HUES64 (cell line): ENCODE results near the gene PGM1.

Experiments used
- H3K27ac ChIP-seq: 2 replicates; pipeline ENCODE4 v1.7.0; 2013; ENCODE audit warnings: low read depth, low read length, inconsistent platforms
- H3K27me3 ChIP-seq: 2 replicates; pipeline ENCODE4 v1.6.1; 2013; ENCODE audit warnings: mild to moderate bottlenecking, low read length; ENCODE audit not compliant: insufficient read depth
- H3K36me3 ChIP-seq: 2 replicates; pipeline ENCODE4 v1.6.1; 2013; ENCODE audit warnings: mild to moderate bottlenecking, low read length; ENCODE audit not compliant: insufficient read depth
- H3K4me1 ChIP-seq: 2 replicates; pipeline ENCODE4 v1.6.1; 2013; ENCODE audit warnings: mild to moderate bottlenecking, low read length, moderate library complexity; ENCODE audit not compliant: insufficient read depth
- H3K4me3 ChIP-seq: 2 replicates; pipeline ENCODE4 v1.5.1; 2013; ENCODE audit warnings: mild to moderate bottlenecking, low read length, moderate library complexity
- H3K9ac ChIP-seq: 2 replicates; pipeline ENCODE4 v1.6.1; 2013; ENCODE audit warnings: mild to moderate bottlenecking, low read depth, low read length
- H3K9me3 ChIP-seq: 2 replicates; pipeline ENCODE4 v1.6.1; 2013; ENCODE audit warnings: low read depth, low read length; ENCODE audit not compliant: insufficient read depth
- WGBS: fragments of 150-250, 120-280 bp; methylation state at CpG from one replicate; pipeline ENCODE4 v1.1.7; 2013; ENCODE audit warnings: missing lambda C conversion rate; 5-methylcytosine and 5-hydroxymethylcytosine counted together

PGM1 gene

GRCh38 chr1:63601463-63601862 is 8.3 kb downstream of the PGM1 start:
- Histone ChIP-seq H3K27me3 (no peaks in the 10 kb centered on the region), H3K4me1 (peaks cover 13% of the 10 kb centered on the region), H3K4me3 (no peak overlapping the region), H3K9ac (no peak overlapping the region), H3K27ac (no peak overlapping the region), H3K36me3 (no peaks in the 10 kb centered on the region), H3K9me3 (no peaks in the 10 kb centered on the region)
- WGBS = 70% methylated on average over 4 of the region's 4 CpGs

GRCh38 chr1:63601912-63602311 is 8.7 kb downstream of the PGM1 start:
- Histone ChIP-seq H3K27me3 (no peaks in the 10 kb centered on the region), H3K27ac (no peak overlapping the region), H3K4me1 (peaks cover 13% of the 10 kb centered on the region), H3K4me3 (no peak overlapping the region), H3K9me3 (no peaks in the 10 kb centered on the region), H3K36me3 (no peaks in the 10 kb centered on the region), H3K9ac (no peak overlapping the region)
- 100% methylated on average over 1 of the region's 1 CpG for WGBS

GRCh38 chr1:63602629-63603028 is 9.4 kb downstream of the PGM1 start:
- H3K27ac ChIP-seq = no peak overlapping the region
- WGBS = 81% methylated on average over 5 of the region's 5 CpGs
- H3K36me3 ChIP-seq = no peaks in the 10 kb centered on the region
- no peak overlapping the region for H3K4me3 ChIP-seq
- H3K4me1 ChIP-seq = peaks cover 13% of the 10 kb centered on the region
- H3K9ac ChIP-seq = no peak overlapping the region
- no peaks in the 10 kb centered on the region for H3K27me3 ChIP-seq
- no peaks in the 10 kb centered on the region for H3K9me3 ChIP-seq

GRCh38 chr1:63603810-63604209 is 10.6 kb downstream of the PGM1 start:
- H3K9ac ChIP-seq = no peak overlapping the region
- WGBS = 97% methylated on average over 3 of the region's 3 CpGs
- peaks cover 13% of the 10 kb centered on the region for H3K4me1 ChIP-seq
- H3K4me3 ChIP-seq = no peak overlapping the region
- no peaks in the 10 kb centered on the region for H3K9me3 ChIP-seq
- no peak overlapping the region for H3K27ac ChIP-seq
- H3K36me3 ChIP-seq = no peaks in the 10 kb centered on the region
- H3K27me3 ChIP-seq = no peaks in the 10 kb centered on the region

GRCh38 chr1:63607322-63607721 is 14.1 kb downstream of the PGM1 start:
- Histone ChIP-seq H3K4me1 (peaks cover 9% of the 10 kb centered on the region; the same call in 1 of the 2 replicates), H3K9ac (no peak overlapping the region), H3K36me3 (no peaks in the 10 kb centered on the region), H3K9me3 (no peaks in the 10 kb centered on the region), H3K4me3 (no peak overlapping the region), H3K27ac (no peak overlapping the region), H3K27me3 (no peaks in the 10 kb centered on the region)
- 96% methylated on average over 7 of the region's 7 CpGs for WGBS

- Histone ChIP-seq H3K4me1 (peaks cover 27% of the 10 kb centered on the region), H3K4me3 (no peak overlapping the region), H3K36me3 (no peaks in the 10 kb centered on the region), H3K9ac (no peak overlapping the region), H3K27me3 (no peaks in the 10 kb centered on the region), H3K27ac (no peak overlapping the region), H3K9me3 (no peaks in the 10 kb centered on the region)
- 55% methylated on average over 3 of the region's 3 CpGs for WGBS
These were observed 18.0 kb downstream of the PGM1 start for GRCh38 chr1:63611231-63611630.

- Histone ChIP-seq H3K9ac (no peak overlapping the region), H3K9me3 (no peaks in the 10 kb centered on the region), H3K27ac (no peak overlapping the region), H3K4me1 (peaks cover 31% of the 10 kb centered on the region), H3K36me3 (no peaks in the 10 kb centered on the region), H3K27me3 (no peaks in the 10 kb centered on the region), H3K4me3 (no peak overlapping the region)
- 83% methylated on average over 4 of the region's 4 CpGs for WGBS
These were observed 19.4 kb downstream of the PGM1 start for GRCh38 chr1:63612564-63612963.

GRCh38 chr1:63612971-63613370 is 19.8 kb downstream of the PGM1 start:
- H3K4me3 ChIP-seq = no peak overlapping the region
- no peaks in the 10 kb centered on the region for H3K9me3 ChIP-seq
- H3K36me3 ChIP-seq = no peaks in the 10 kb centered on the region
- H3K27me3 ChIP-seq = no peaks in the 10 kb centered on the region
- peaks cover 31% of the 10 kb centered on the region for H3K4me1 ChIP-seq
- no peak overlapping the region for H3K9ac ChIP-seq
- no peak overlapping the region for H3K27ac ChIP-seq

GRCh38 chr1:63615768-63616420 is 22.7 kb downstream of the PGM1 start:
- Histone ChIP-seq H3K9me3 (no peaks in the 10 kb centered on the region), H3K4me1 (peaks cover 27% of the 10 kb centered on the region), H3K9ac (no peak overlapping the region), H3K36me3 (no peaks in the 10 kb centered on the region), H3K4me3 (no peak overlapping the region), H3K27me3 (no peaks in the 10 kb centered on the region), H3K27ac (no peak overlapping the region)
- WGBS = 43% methylated on average over 6 of the region's 6 CpGs

- Histone ChIP-seq H3K27me3 (no peaks in the 10 kb centered on the region), H3K9ac (no peak overlapping the region), H3K4me1 (peaks cover 20% of the 10 kb centered on the region), H3K36me3 (no peaks in the 10 kb centered on the region), H3K27ac (no peak overlapping the region), H3K9me3 (no peaks in the 10 kb centered on the region), H3K4me3 (no peak overlapping the region)
- WGBS = 94% methylated on average over 6 of the region's 6 CpGs
These were observed 24.2 kb downstream of the PGM1 start for GRCh38 chr1:63617450-63617849.

GRCh38 chr1:63618011-63618410 is 24.8 kb downstream of the PGM1 start:
- H3K9me3 ChIP-seq = no peaks in the 10 kb centered on the region
- no peak overlapping the region for H3K4me3 ChIP-seq
- H3K27me3 ChIP-seq = no peaks in the 10 kb centered on the region
- no peak overlapping the region for H3K9ac ChIP-seq
- H3K36me3 ChIP-seq = no peaks in the 10 kb centered on the region
- peaks cover 15% of the 10 kb centered on the region for H3K4me1 ChIP-seq
- no peak overlapping the region for H3K27ac ChIP-seq

GRCh38 chr1:63619558-63619957 is 26.3 kb downstream of the PGM1 start:
- Histone ChIP-seq H3K4me1 (peaks cover 10% of the 10 kb centered on the region), H3K27me3 (no peaks in the 10 kb centered on the region)
- whole genome bisulfite sequencing = 95% methylated on average over 4 of the region's 4 CpGs

More at GRCh38 chr1:63619558-63619957, 26.3 kb downstream of the PGM1 start:
- no peaks in the 10 kb centered on the region for H3K36me3 ChIP-seq
- no peak overlapping the region for H3K27ac ChIP-seq
- no peaks in the 10 kb centered on the region for H3K9me3 ChIP-seq
- no peak overlapping the region for H3K4me3 ChIP-seq
- H3K9ac ChIP-seq = no peak overlapping the region
